Esophagus squamous epithelium (tissue), 5 donors: ENCODE measurements around the gene UBXN1. TPM values are rescaled to one million over a fixed set of nuclear protein-coding genes. Genes with fewer than 3 reads are reported as not detected.

Experiments
- DNase-seq: peaks from one replicate; lab custom pipeline; 2025; lab: John Stamatoyannopoulos, UW
- H3K27ac ChIP-seq, 4 donors: fragments of 200-600 bp; sonication (generic); one replicate each; pipeline ENCODE4 v1.5.1; 2016 to 2019; ENCODE audit warnings: mild to moderate bottlenecking in 1 of 4
- H3K27me3 ChIP-seq, 4 donors: fragments of 200-600 bp; sonication (generic); 1 replicate in 3 of 4; 2 replicates in 1 of 4; pipeline versions ENCODE4 v1.5.1 to v1.6.0; 2017 to 2021; ENCODE audit warnings: antibody characterized with exemption in 1 of 4
- H3K36me3 ChIP-seq, 3 donors: fragments of 200-600 bp; sonication (generic); one replicate each; pipeline ENCODE4 v1.5.1; 2016 to 2019
- H3K4me1 ChIP-seq, 3 donors: fragments of 200-600 bp; sonication (generic); one replicate each; pipeline ENCODE4 v1.5.1; 2017 to 2019
- H3K4me3 ChIP-seq, 4 donors: fragments of 200-600 bp; sonication (generic); 1 replicate in 3 of 4; 2 replicates in 1 of 4; pipeline ENCODE4 v1.5.1; 2016 to 2019; ENCODE audit warnings: mild to moderate bottlenecking in 2 of 4, moderate library complexity in 1 of 4
- H3K9me3 ChIP-seq, 3 donors: fragments of 200-600 bp; sonication (generic); one replicate each; pipeline ENCODE4 v1.5.1; 2016 to 2019
- POLR2A ChIP-seq, 4 donors: fragments of 450-650 bp; IDR thresholded peaks; one replicate each; pipeline ENCODE4 v1.6.1; 2017; ENCODE audit warnings: antibody characterized with exemption in 4 of 4, mild to moderate bottlenecking in 4 of 4, moderate library complexity in 3 of 4
- WGBS, 2 donors: methylation state at CpG; one replicate each; pipeline ENCODE4 v1.1.5; 2018; 5-methylcytosine and 5-hydroxymethylcytosine counted together
- intact Hi-C: fragments of 100-400 bp; cut with DNase I; formaldehyde crosslinking; loops from one replicate; pipeline ENCODE4 v1.15.0; 2022
- small RNA-seq, 4 donors: library from RNA; depleted of rRNA; stranded (forward); fragments of <200 nt; gene quantifications; one replicate each; pipeline ENCODE3, GENCODE V24; 2016
- total RNA-seq, 4 donors: library from RNA; depleted of rRNA; stranded (reverse); fragments of >200 nt; gene quantifications; one replicate each; pipeline ENCODE4 v1.1.0, GENCODE V29; 2016
- TF ChIP-seq, protein P1 (sequence below), 6 experiments: fragments of 450-650 bp in 4 of 6; fragments of 200-600 bp in 2 of 6; sonication (generic) in 2 of 6; IDR thresholded peaks; one replicate each; pipeline ENCODE4 v1.5.1; 2016 to 2019; ENCODE audit warnings: antibody characterized with exemption in 6 of 6, mild to moderate bottlenecking in 4 of 6, moderate library complexity in 4 of 6
- donor health status: DM: yes; HTN: yes; CAD: no.

UBXN1 gene
- total RNA-seq, 4 donors from 2014 or later: 67.3 to 148 (median 86.1) TPM

DNA sequence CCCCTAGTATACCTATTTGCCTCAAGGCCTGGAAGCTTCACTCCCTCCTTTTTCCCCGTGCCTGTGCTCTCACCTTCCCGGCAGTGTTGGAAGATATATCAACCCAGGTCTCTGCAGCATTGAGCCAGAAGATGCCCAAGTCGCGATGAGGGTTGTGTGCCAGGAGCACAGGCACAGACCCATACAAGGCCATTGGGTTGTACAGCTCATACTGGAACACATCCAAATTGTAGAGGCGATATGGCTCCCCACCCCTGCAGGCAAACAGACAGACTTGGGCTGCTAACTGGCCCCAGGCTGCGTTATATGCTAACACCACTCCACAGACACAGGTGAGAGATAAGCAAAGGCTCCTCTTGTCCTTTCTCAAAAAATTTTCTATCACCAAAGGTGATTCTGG lies 46.4 kb downstream of the UBXN1 start:
- intact Hi-C loops: no loop called here
- TF ChIP-seq POLR2A (IDR thresholded peaks at IDR 0.05): no peak
- TF ChIP-seq, protein P1, sequence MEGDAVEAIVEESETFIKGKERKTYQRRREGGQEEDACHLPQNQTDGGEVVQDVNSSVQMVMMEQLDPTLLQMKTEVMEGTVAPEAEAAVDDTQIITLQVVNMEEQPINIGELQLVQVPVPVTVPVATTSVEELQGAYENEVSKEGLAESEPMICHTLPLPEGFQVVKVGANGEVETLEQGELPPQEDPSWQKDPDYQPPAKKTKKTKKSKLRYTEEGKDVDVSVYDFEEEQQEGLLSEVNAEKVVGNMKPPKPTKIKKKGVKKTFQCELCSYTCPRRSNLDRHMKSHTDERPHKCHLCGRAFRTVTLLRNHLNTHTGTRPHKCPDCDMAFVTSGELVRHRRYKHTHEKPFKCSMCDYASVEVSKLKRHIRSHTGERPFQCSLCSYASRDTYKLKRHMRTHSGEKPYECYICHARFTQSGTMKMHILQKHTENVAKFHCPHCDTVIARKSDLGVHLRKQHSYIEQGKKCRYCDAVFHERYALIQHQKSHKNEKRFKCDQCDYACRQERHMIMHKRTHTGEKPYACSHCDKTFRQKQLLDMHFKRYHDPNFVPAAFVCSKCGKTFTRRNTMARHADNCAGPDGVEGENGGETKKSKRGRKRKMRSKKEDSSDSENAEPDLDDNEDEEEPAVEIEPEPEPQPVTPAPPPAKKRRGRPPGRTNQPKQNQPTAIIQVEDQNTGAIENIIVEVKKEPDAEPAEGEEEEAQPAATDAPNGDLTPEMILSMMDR (IDR thresholded peaks at IDR 0.05): no peak
- Histone ChIP-seq H3K36me3 (peaks cover 41 to 100% (median 73%) of the 10 kb centered on the region in 3 donors), H3K27ac (no peak overlapping the region), H3K4me1 (no peaks in the 10 kb centered on the region), H3K27me3 (no peaks in the 10 kb centered on the region), H3K9me3 (no peaks in the 10 kb centered on the region), H3K4me3 (no peak overlapping the region)
- DNase-seq: no peak
- 83 to 93% methylated on average over 2 to 4 of the region's 6 CpGs for WGBS, 2 donors

DNA sequence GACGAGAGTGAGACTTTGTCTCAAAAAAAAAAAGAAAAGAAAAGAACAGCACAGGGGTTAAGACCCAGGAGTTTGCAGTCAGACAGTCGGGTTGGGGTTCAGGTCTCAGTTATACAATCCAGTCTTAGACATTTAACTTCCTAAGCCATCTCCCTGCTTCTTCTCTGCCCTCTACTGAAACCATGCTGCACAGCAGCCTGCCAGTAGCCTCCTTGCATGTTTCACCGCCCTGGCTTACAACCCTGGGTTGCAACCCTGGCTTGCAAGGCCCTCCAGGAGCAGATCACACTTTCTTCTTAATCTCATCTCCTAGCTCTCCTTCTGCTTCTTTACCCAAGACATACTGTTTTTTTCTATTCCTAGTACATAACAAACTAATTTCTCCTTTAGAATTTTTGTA lies 51.2 kb downstream of the UBXN1 start:
- H3K27ac ChIP-seq: no peak overlapping the region
- WGBS, 2 donors: 65 to 82% methylated on average over 3 of the region's 3 CpGs
- no peaks in the 10 kb centered on the region for H3K9me3 ChIP-seq
- H3K4me3 ChIP-seq: no peak overlapping the region
- H3K4me1 ChIP-seq: peaks cover 0 to under 1% (median 0%) of the 10 kb centered on the region in 3 donors
- H3K36me3 ChIP-seq: peaks cover 43 to 84% (median 68%) of the 10 kb centered on the region in 3 donors
- no peak for DNase-seq
- intact Hi-C loops: no loop called here
- no peaks in the 10 kb centered on the region for H3K27me3 ChIP-seq
- TF ChIP-seq, protein P1 (IDR thresholded peaks at IDR 0.05): peak in 1 of 6 experiments; percentile 20
- no peak for TF ChIP-seq POLR2A (IDR thresholded peaks at IDR 0.05)

Small RNAs within 50 kb of the gene (small RNA-seq; reads per million reads assigned to genes)
- gene SNORA57: 0 reads per million in 4 donors

Other genes with a start within 250 kb of the UBXN1 start
- 1,000 to 10,000 TPM in 2 of 4 donors, 100 to 1,000 TPM in 2; 695 to 1,250 (median 954) TPM for gene AHNAK, start 132.3 kb downstream of the UBXN1 start, total RNA-seq
- gene EEF1G, start 105.2 kb downstream of the UBXN1 start, total RNA-seq: 1,000 to 10,000 TPM; 1,144 to 2,095 (median 1,685) TPM
- gene TUT1, start 87.5 kb downstream of the UBXN1 start, total RNA-seq: 10 to 100 TPM in 1 of 4 donors, 1 to 10 TPM in 3; 5.0 to 12.7 (median 8.0) TPM
- gene MTA2, start 77.2 kb downstream of the UBXN1 start, total RNA-seq: 100 to 1,000 TPM; 103 to 132 (median 111) TPM
- 10 to 100 TPM; 34.7 to 58.6 (median 53.6) TPM for gene EML3, start 66.3 kb downstream of the UBXN1 start, total RNA-seq
- gene ROM1, start 65.8 kb downstream of the UBXN1 start, total RNA-seq: 10 to 100 TPM in 1 of 4 donors, 1 to 10 TPM in 3; 5.5 to 10.8 (median 7.2) TPM
- gene B3GAT3, start 57.1 kb downstream of the UBXN1 start, total RNA-seq: 10 to 100 TPM in 3 of 4 donors, 1 to 10 TPM in 1; 8.6 to 17.2 (median 12.9) TPM
- 10 to 100 TPM; 90.8 to 97.2 (median 95.0) TPM for gene GANAB, start 32.5 kb downstream of the UBXN1 start, total RNA-seq
- gene INTS5, start 25.8 kb downstream of the UBXN1 start, total RNA-seq: 10 to 100 TPM; 15.4 to 21.2 (median 19.0) TPM
- 10 to 100 TPM; 36.0 to 53.4 (median 43.6) TPM for gene C11orf98, start 13.9 kb downstream of the UBXN1 start, total RNA-seq
- gene CSKMT, start 13.8 kb downstream of the UBXN1 start, total RNA-seq: 10 to 100 TPM in 2 of 4 donors, 1 to 10 TPM in 2; 1.1 to 10.5 (median 7.0) TPM
- 10 to 100 TPM; 10.5 to 17.2 (median 12.2) TPM for gene UQCC3, start 7.4 kb downstream of the UBXN1 start, total RNA-seq
- 1 to 10 TPM; 1.8 to 3.6 (median 2.5) TPM for gene LBHD1, start 6.8 kb downstream of the UBXN1 start, total RNA-seq
- gene LRRN4CL, start 10.5 kb upstream of the UBXN1 start, total RNA-seq: 10 to 100 TPM in 1 of 4 donors, 1 to 10 TPM in 2, under 1 TPM in 1; 0.27 to 12.0 (median 4.5) TPM
- gene BSCL2, start 28.4 kb upstream of the UBXN1 start, total RNA-seq: 10 to 100 TPM; 25.7 to 69.4 (median 32.6) TPM
- gene GNG3, start 28.6 kb upstream of the UBXN1 start, total RNA-seq: not detected
- 10 to 100 TPM; 14.4 to 33.0 (median 26.4) TPM for gene HNRNPUL2, start 48.4 kb upstream of the UBXN1 start, total RNA-seq
- gene TTC9C, start 49.4 kb upstream of the UBXN1 start, total RNA-seq: 10 to 100 TPM in 3 of 4 donors, 1 to 10 TPM in 1; 9.6 to 21.3 (median 15.0) TPM
- 1 to 10 TPM; 4.7 to 7.7 (median 6.9) TPM for gene ZBTB3, start 75.1 kb upstream of the UBXN1 start, total RNA-seq
- gene POLR2G, start 82.5 kb upstream of the UBXN1 start, total RNA-seq: 10 to 100 TPM; 26.5 to 61.2 (median 47.7) TPM
- gene TAF6L, start 92.3 kb upstream of the UBXN1 start, total RNA-seq: 10 to 100 TPM; 11.5 to 40.2 (median 19.0) TPM
- gene TMEM179B, start 108.3 kb upstream of the UBXN1 start, total RNA-seq: 10 to 100 TPM; 35.6 to 60.1 (median 43.3) TPM
- 10 to 100 TPM; 13.2 to 28.4 (median 22.0) TPM for gene TMEM223, start 112.9 kb upstream of the UBXN1 start, total RNA-seq
- gene NXF1, start 126.4 kb upstream of the UBXN1 start, total RNA-seq: 10 to 100 TPM; 38.1 to 62.4 (median 44.4) TPM
- gene STX5, start 153.0 kb upstream of the UBXN1 start, total RNA-seq: 10 to 100 TPM; 23.0 to 34.7 (median 24.2) TPM
- not detected for gene TEX54, start 153.8 kb upstream of the UBXN1 start, total RNA-seq
- 10 to 100 TPM; 31.7 to 74.0 (median 44.3) TPM for gene WDR74, start 160.5 kb upstream of the UBXN1 start, total RNA-seq
- 100 to 1,000 TPM; 132 to 373 (median 153) TPM for gene SLC3A2, start 201.8 kb upstream of the UBXN1 start, total RNA-seq
- under 1 TPM in 2 of 4 donors, not detected in 2; 0.30 to 0.73 TPM for gene CHRM1, start 242.3 kb upstream of the UBXN1 start, total RNA-seq